Measurements from ENCODE around the gene RNF4.
"Not testable (repeated sequence)": the region's sequence is repeated elsewhere in the genome, so short reads cannot be mapped to it uniquely, and the experiment has no call there.

RNF4 gene

DNA sequence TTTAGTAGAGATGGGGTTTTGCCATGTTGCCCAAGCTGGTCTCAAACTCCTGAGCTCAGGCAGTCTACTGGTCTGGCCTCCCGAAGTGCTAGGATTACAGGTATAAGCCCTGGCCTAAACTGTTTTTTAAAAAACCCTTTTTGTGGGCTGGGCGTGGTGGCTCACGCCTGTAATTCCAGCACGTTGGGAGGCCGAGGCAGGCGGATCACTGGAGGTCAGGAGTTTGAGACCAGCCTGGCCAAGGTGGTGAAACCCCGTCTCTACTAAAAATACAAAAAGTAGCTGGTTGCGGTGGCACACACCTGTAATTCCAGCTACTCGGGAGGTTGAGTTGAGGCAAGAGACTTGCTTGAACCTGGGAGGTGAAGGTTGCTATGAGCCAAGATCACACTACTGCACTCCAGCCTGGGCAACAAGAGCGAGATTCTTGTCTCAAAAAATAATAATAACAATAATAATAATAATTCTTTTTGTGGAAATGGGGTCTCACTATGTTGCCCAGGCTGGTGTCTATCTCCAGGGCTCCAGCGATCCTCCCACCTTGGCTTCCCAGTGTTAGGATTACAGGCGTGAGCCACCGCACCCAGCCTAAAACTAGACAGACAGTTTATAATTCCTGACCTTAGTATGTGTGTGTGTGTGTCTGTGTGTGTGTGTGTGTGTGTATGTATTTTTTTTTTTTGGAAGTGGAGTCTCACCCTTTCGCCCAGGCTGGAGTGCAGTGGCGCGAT lies 78.2 kb downstream of the RNF4 start:
- not testable (repeated sequence) for H3K9me3 Mint-ChIP-seq, H3K4me3 Mint-ChIP-seq, H3K27ac Mint-ChIP-seq, ATAC-seq, H3K36me3 Mint-ChIP-seq, H3K27me3 Mint-ChIP-seq
- peaks cover 25% of the 10 kb centered on the region for H3K4me1 Mint-ChIP-seq

DNA sequence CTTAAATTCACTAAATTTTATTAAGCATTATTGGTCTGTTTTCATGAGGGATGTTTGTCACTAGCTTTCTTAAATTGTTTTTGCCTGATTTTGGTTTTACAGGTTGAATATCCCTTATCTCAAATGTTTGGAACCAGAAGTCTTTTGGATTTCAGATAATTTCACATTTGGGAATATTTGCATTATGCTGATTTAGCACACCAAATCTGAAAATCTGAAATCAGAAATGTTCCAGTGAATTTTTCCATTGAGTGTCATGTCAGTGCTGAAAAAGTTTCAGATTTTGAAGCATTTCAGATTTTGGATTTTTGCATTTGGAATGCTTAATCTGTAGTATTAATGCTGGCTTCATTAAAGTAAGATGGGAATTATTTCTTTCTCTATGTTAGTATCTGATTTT lies 82.2 kb downstream of the RNF4 start:
- Mint-ChIP-seq H3K4me3 (no peak overlapping the region), H3K4me1 (peaks cover 49% of the 10 kb centered on the region), H3K36me3 (no peaks in the 10 kb centered on the region), H3K27me3 (no peaks in the 10 kb centered on the region), H3K9me3 (no peaks in the 10 kb centered on the region), H3K27ac (no peak overlapping the region)
- ATAC-seq: no peak

DNA sequence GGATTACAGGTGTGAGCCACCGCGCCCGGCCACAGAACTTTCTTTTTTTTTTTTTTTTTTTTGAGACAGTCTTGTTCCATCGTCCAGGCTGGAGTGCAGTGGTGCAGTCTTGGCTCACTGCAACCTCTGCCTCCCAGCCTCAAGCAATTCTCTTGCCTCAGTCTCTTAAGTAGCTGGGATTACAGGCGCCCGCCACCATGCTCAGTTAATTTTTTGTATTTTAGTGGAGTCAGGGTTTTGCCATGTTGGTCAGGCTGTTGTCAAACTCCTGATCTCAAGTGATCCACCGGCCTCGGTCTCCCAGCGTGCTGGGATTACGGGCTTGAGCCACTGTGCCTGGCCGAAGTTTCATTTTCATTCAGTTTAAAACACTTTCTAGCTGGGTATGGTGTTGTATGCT lies 83.9 kb downstream of the RNF4 start:
- Mint-ChIP-seq H3K27ac (no peak overlapping the region), H3K27me3 (no peaks in the 10 kb centered on the region), H3K4me3 (no peak overlapping the region), H3K4me1 (peaks cover 51% of the 10 kb centered on the region), H3K9me3 (no peaks in the 10 kb centered on the region), H3K36me3 (no peaks in the 10 kb centered on the region)
- no peak for ATAC-seq

DNA sequence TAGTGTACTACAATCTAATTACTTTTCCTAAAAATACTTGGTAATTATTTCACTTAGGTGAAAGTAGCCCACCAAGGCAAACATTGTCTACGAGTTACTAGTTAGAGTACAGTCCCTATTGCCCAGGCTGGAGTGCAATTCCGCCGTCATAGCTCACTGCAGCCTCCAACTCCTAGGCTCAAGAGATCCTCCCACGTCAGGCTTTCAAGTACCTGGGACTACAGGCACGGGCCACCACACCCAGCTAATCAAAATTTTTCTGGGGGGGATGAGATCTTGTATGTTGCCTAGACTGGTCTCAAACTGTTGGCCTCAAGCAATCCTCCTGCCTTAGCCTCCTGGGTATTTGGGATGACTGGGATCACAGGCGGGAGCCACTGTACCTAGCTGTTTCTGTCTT lies 89.4 kb downstream of the RNF4 start:
- no peak for ATAC-seq
- Mint-ChIP-seq H3K4me3 (no peak overlapping the region), H3K36me3 (peaks cover 26% of the 10 kb centered on the region), H3K9me3 (no peaks in the 10 kb centered on the region), H3K27ac (no peak overlapping the region), H3K27me3 (no peaks in the 10 kb centered on the region), H3K4me1 (peaks cover 56% of the 10 kb centered on the region)

DNA sequence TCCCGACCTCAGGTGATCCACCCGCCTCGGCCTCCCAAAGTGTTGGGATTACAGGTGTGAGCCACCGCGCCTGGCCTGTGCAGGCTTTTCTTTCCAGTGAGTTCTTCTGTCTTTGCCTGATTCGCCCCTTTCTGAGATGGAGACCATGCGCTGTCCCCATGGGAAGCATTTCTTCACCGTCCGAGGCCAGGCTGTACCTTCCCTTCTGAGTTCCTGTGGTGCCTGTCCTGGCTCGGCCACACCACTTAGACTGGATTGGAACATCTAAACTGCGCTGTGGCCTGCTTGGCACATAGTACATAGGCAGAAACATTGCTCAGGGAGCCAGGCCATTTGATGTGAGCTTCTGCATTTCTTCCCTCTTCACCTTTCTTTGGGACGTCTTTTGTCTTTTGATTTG lies 91.3 kb downstream of the RNF4 start:
- peak overlapping the region; percentile 25 for H3K27ac Mint-ChIP-seq

More for the DNA sequence above, 91.3 kb downstream of the RNF4 start:
- Mint-ChIP-seq H3K36me3 (peaks cover 33% of the 10 kb centered on the region), H3K9me3 (no peaks in the 10 kb centered on the region), H3K4me3 (no peak overlapping the region), H3K4me1 (peaks cover 48% of the 10 kb centered on the region), H3K27me3 (no peaks in the 10 kb centered on the region)
- no peak for ATAC-seq
